H9 (cell line): ENCODE results near the gene PRUNE2. TPM values are rescaled to one million over a fixed set of nuclear protein-coding genes. Genes with fewer than 3 reads are reported as not detected.

Source experiments
- DNase-seq: peaks from one replicate; pipeline ENCODE4 v3.0.0-alpha.2; 2017
- H2AFZ ChIP-seq: one replicate; pipeline ENCODE4 v1.6.1; 2013; ENCODE audit warnings: mild to moderate bottlenecking, low read length, control low read depth, moderate library complexity
- H2AK5ac ChIP-seq: 2 replicates; pipeline ENCODE4 v1.6.1; 2013; ENCODE audit warnings: low read length, control low read depth, mixed read lengths; ENCODE audit not compliant: insufficient read length
- H2BK120ac ChIP-seq: one replicate; pipeline ENCODE4 v1.6.1; 2013; ENCODE audit warnings: low read depth, mild to moderate bottlenecking, low read length, control low read depth, inconsistent platforms; ENCODE audit not compliant: poor library complexity, severe bottlenecking
- H2BK12ac ChIP-seq: 2 replicates; pipeline ENCODE4 v1.6.1; 2013; ENCODE audit warnings: low read length, control low read depth, mixed read lengths, low read depth; ENCODE audit not compliant: insufficient read length
- H2BK15ac ChIP-seq: 2 replicates; pipeline ENCODE4 v1.6.1; 2013; ENCODE audit warnings: low read depth, low read length, control low read depth
- H2BK20ac ChIP-seq: one replicate; pipeline ENCODE4 v1.6.1; 2013; ENCODE audit warnings: low read depth, mild to moderate bottlenecking, low read length, control low read depth, inconsistent platforms; ENCODE audit not compliant: poor library complexity, severe bottlenecking
- H2BK5ac ChIP-seq: 2 replicates; pipeline ENCODE4 v1.6.1; 2013; ENCODE audit warnings: low read length, control low read depth, mixed read lengths; ENCODE audit not compliant: insufficient read length
- H3K14ac ChIP-seq: 2 replicates; pipeline ENCODE4 v1.6.1; 2013; ENCODE audit warnings: low read length, control low read depth; ENCODE audit not compliant: insufficient read depth
- H3K18ac ChIP-seq: 2 replicates; pipeline ENCODE4 v1.6.1; 2013; ENCODE audit warnings: low read depth, mild to moderate bottlenecking, mixed read lengths, low read length, control low read depth; ENCODE audit not compliant: insufficient read length
- H3K23ac ChIP-seq: 2 replicates; pipeline ENCODE4 v1.6.1; 2013; ENCODE audit warnings: low read length, control low read depth, mixed read lengths, low read depth; ENCODE audit not compliant: insufficient read length
- H3K23me2 ChIP-seq: 2 replicates; pipeline ENCODE4 v1.6.1; 2013; ENCODE audit warnings: low read depth, mild to moderate bottlenecking, mixed read lengths, low read length, control low read depth; ENCODE audit not compliant: insufficient read length, poor library complexity, severe bottlenecking
- H3K27ac ChIP-seq: 2 replicates; pipeline ENCODE4 v1.5.1; 2013; ENCODE audit warnings: low read length, control low read depth, mixed read lengths, low read depth; ENCODE audit not compliant: insufficient read length
- H3K27me3 ChIP-seq: 2 replicates; pipeline ENCODE4 v1.6.1; 2013; ENCODE audit warnings: low read length, control low read depth, inconsistent platforms; ENCODE audit not compliant: insufficient read depth
- H3K4ac ChIP-seq: 2 replicates; pipeline ENCODE4 v1.6.1; 2013; ENCODE audit warnings: low read depth, mild to moderate bottlenecking, control low read depth, inconsistent platforms, low read length, moderate library complexity
- H3K4me1 ChIP-seq: 2 replicates; pipeline ENCODE4 v1.6.1; 2013; ENCODE audit warnings: low read length, control low read depth, inconsistent platforms; ENCODE audit not compliant: insufficient read depth
- H3K4me2 ChIP-seq: 2 replicates; pipeline ENCODE4 v1.6.1; 2013; ENCODE audit warnings: low read length, control low read depth, mixed read lengths; ENCODE audit not compliant: insufficient read length, insufficient read depth
- H3K56ac ChIP-seq: 2 replicates; pipeline ENCODE4 v1.6.1; 2013; ENCODE audit warnings: low read depth, mild to moderate bottlenecking, mixed read lengths, low read length, control low read depth; ENCODE audit not compliant: insufficient read length
- H3K79me1 ChIP-seq: 2 replicates; pipeline ENCODE4 v1.6.1; 2013; ENCODE audit warnings: low read depth, mild to moderate bottlenecking, moderate library complexity, low read length, control low read depth, inconsistent platforms; ENCODE audit not compliant: insufficient read depth, poor library complexity, severe bottlenecking
- H3K79me2 ChIP-seq: 2 replicates; pipeline ENCODE4 v1.6.1; 2013; ENCODE audit warnings: low read length, control low read depth, inconsistent platforms; ENCODE audit not compliant: insufficient read depth
- H3K9ac ChIP-seq: 2 replicates; pipeline ENCODE4 v1.6.1; 2013; ENCODE audit warnings: low read length, control low read depth, mixed read lengths; ENCODE audit not compliant: insufficient read length; ENCODE audit errors: extremely low read depth
- H3K9me3 ChIP-seq: one replicate; pipeline ENCODE4 v1.6.1; 2013; ENCODE audit warnings: low read depth, low read length, inconsistent platforms; ENCODE audit not compliant: control insufficient read depth
- H3T11ph ChIP-seq: one replicate; pipeline ENCODE4 v1.6.1; 2013; ENCODE audit warnings: mild to moderate bottlenecking, low read length, control low read depth, inconsistent platforms
- H4K20me1 ChIP-seq: one replicate; pipeline ENCODE4 v1.6.1; 2013; ENCODE audit not compliant: control insufficient read depth, insufficient read length, insufficient read depth
- H4K5ac ChIP-seq: 2 replicates; pipeline ENCODE4 v1.6.1; 2013; ENCODE audit warnings: low read depth, mild to moderate bottlenecking, mixed read lengths, low read length, control low read depth; ENCODE audit not compliant: insufficient read length
- H4K8ac ChIP-seq: replicated peaks from 2 replicates; pipeline ENCODE4 v1.6.1; 2013; ENCODE audit warnings: low read length, control low read depth, mixed read lengths, low read depth; ENCODE audit not compliant: insufficient read length
- H4K91ac ChIP-seq: 2 replicates; pipeline ENCODE4 v1.6.1; 2013; ENCODE audit warnings: low read depth, mild to moderate bottlenecking, moderate library complexity, mixed read lengths, low read length, control low read depth; ENCODE audit not compliant: insufficient read length
- H3K27ac Mint-ChIP-seq, 3 experiments: 2 replicates in 2 of 3; 3 replicates in 1 of 3; pipeline ENCODE4 v1.8.0; 2020 to 2021; ENCODE audit warnings: mixed read lengths in 3 of 3, mild to moderate bottlenecking in 1 of 3, moderate library complexity in 1 of 3
- H3K27me3 Mint-ChIP-seq: 2 replicates; pipeline ENCODE4 v1.8.0; 2021; ENCODE audit warnings: low read depth, mild to moderate bottlenecking, moderate library complexity, mixed read lengths
- H3K36me3 Mint-ChIP-seq, 3 experiments: 2 replicates in 2 of 3; 3 replicates in 1 of 3; pipeline ENCODE4 v1.8.0; 2020 to 2021; ENCODE audit warnings: low read depth in 3 of 3, mixed read lengths in 3 of 3; ENCODE audit not compliant: insufficient read depth in 1 of 3
- H3K4me1 Mint-ChIP-seq, 2 experiments: 2 replicates each; pipeline ENCODE4 v1.8.0; 2020; ENCODE audit warnings: mixed read lengths in 2 of 2
- H3K4me3 Mint-ChIP-seq, 2 experiments: 2 replicates in 1 of 2; 3 replicates in 1 of 2; pipeline ENCODE4 v1.8.0; 2020 to 2021; ENCODE audit warnings: mild to moderate bottlenecking in 2 of 2, mixed read lengths in 2 of 2, moderate library complexity in 1 of 2
- H3K9me3 Mint-ChIP-seq, 2 experiments: 2 replicates in 1 of 2; 3 replicates in 1 of 2; pipeline ENCODE4 v1.8.0; 2020; ENCODE audit warnings: mild to moderate bottlenecking in 2 of 2, mixed read lengths in 2 of 2, moderate library complexity in 1 of 2
- WGBS: extraction: QIAGEN DNeasy Blood & Tissue Kit; methylation state at CpG from one replicate; pipeline ENCODE4 v1.1.7; 2013; ENCODE audit warnings: missing lambda C conversion rate, low lambda C conversion rate, mixed read lengths; ENCODE audit not compliant: insufficient read length; ENCODE audit errors: extremely low coverage; 5-methylcytosine and 5-hydroxymethylcytosine counted together
- total RNA-seq: library from RNA; stranded (reverse); gene quantifications from 2 replicates; pipeline ENCODE4 v1.2.1, GENCODE V29; 2021
- TF ChIP-seq, protein P1 (sequence below): fragments of 200-600 bp; sonication (generic); conservative IDR thresholded peaks from 3 replicates; pipeline ENCODE4 v1.8.0; 2021; ENCODE audit warnings: antibody characterized with exemption, mild to moderate bottlenecking

The PRUNE2 gene
- total RNA-seq, 1 experiment from 2014 or later = 12.1 TPM

GRCh38 chr9:76887951-76888350 lies 18.0 kb downstream of the PRUNE2 start:
- TF ChIP-seq, protein P1, sequence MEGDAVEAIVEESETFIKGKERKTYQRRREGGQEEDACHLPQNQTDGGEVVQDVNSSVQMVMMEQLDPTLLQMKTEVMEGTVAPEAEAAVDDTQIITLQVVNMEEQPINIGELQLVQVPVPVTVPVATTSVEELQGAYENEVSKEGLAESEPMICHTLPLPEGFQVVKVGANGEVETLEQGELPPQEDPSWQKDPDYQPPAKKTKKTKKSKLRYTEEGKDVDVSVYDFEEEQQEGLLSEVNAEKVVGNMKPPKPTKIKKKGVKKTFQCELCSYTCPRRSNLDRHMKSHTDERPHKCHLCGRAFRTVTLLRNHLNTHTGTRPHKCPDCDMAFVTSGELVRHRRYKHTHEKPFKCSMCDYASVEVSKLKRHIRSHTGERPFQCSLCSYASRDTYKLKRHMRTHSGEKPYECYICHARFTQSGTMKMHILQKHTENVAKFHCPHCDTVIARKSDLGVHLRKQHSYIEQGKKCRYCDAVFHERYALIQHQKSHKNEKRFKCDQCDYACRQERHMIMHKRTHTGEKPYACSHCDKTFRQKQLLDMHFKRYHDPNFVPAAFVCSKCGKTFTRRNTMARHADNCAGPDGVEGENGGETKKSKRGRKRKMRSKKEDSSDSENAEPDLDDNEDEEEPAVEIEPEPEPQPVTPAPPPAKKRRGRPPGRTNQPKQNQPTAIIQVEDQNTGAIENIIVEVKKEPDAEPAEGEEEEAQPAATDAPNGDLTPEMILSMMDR = no peak

More at GRCh38 chr9:76887951-76888350, 18.0 kb downstream of the PRUNE2 start:
- Histone ChIP-seq H3K23ac (no peak overlapping the region), H3K27me3 (no peaks in the 10 kb centered on the region), H3K4me1 (peaks cover 20% of the 10 kb centered on the region), H3K79me2 (no peaks in the 10 kb centered on the region), H3K79me1 (no peaks in the 10 kb centered on the region), H3K56ac (no peak overlapping the region), H4K8ac (no peak overlapping the region), H3K23me2 (no peaks in the 10 kb centered on the region), H2AFZ (no peak overlapping the region), H3K18ac (no peak overlapping the region), H2BK120ac (no peak overlapping the region), H4K91ac (no peak overlapping the region), H3K9ac (no peak overlapping the region), H3K4me2 (no peak overlapping the region), H4K20me1 (no peaks in the 10 kb centered on the region), H3K4ac (no peak overlapping the region; the same call in 1 of the 2 replicates), H4K5ac (no peak overlapping the region), H3T11ph (no peak overlapping the region), H3K27ac (peak overlapping the region; percentile 55), H2BK20ac (no peak overlapping the region), H3K9me3 (no peaks in the 10 kb centered on the region), H3K14ac (no peak overlapping the region), H2BK12ac (no peak overlapping the region), H2BK15ac (no peak overlapping the region), H2BK5ac (no peak overlapping the region), H2AK5ac (no peak overlapping the region)
- no peaks in the 10 kb centered on the region for H3K9me3 Mint-ChIP-seq
- H3K27ac Mint-ChIP-seq = peak overlapping the region in 2 of 3 experiments; percentile 37 to 66; a peak in 4 of 7 replicates
- no peak overlapping the region for H3K4me3 Mint-ChIP-seq
- WGBS = no CpG with 5 or more reads among the region's 7 CpGs
- DNase-seq = peak; percentile 60
- peaks cover 0 to 2% (median 0%) of the 10 kb centered on the region in 3 experiments; a peak in 3 of 7 replicates for H3K36me3 Mint-ChIP-seq
- peaks cover 2% of the 10 kb centered on the region; the same call in 1 of the 2 replicates for H3K27me3 Mint-ChIP-seq
- peaks cover 33 to 46% of the 10 kb centered on the region in 2 experiments for H3K4me1 Mint-ChIP-seq
